ENCODE results near the gene PRICKLE1. TPM values are rescaled to one million over a fixed set of nuclear protein-coding genes. Genes with fewer than 3 reads are reported as not detected.

PRICKLE1 gene
- total and polyA plus RNA-seq, 2 donors (not counting 1 experiment from before 2014, with no cell fraction given): 6.3 to 21.6 TPM

DNA sequence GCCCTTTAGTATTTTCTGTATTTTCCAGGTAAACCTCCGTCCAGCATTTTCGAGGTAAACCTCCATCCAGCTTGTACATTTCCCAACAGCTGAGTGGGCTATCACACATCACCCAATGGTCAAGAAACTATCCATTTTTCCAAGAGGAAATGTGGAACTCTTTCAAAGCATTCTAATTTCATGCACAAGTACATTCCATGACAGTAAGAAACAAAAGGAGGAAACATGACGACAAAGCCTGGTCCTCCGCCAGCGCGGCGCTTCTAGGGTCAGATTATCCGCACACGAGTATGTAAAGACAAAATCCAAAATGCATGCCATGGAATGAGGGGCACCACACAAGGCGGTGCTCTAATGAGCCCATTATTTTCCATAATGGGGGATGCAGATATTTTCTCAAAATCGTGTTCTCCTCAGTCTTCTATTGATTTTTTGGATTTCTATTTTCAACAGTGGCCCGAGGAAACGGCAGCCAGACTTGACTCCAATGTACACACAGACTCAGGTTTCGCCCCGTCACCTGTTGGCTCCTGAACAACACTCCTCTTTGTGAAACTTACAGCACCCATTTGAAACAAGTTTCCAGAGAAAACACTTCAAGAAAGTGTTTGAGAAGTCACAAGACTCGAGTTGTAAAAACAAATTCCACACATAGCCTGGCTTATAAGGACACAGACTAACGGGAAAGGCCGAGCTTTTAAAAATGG is 107.4 kb downstream of the PRICKLE1 start:
- Mint-ChIP-seq H3K27ac (peak overlapping the region; percentile 94), H3K9me3 (ENCODE audit: insufficient read depth) (no peaks in the 10 kb centered on the region), H3K27me3 (no peaks in the 10 kb centered on the region), H3K4me3 (peak overlapping the region; percentile 97), H3K4me1 (peaks cover 60% of the 10 kb centered on the region)
- ChIA-PET POLR2A (interaction anchor here (0.6 to 3.5 kb wide), 3 partner anchors 13 to 30 kb away, joined by 3 to 39 read pairs (median 4); no protein-coding TSS in a partner anchor), CTCF (interaction anchor here (0.5 to 8.1 kb wide), 21 partner anchors 11 to 1204 kb away, joined by 3 to 111 read pairs (median 5); partner anchors contain the start of gene PRICKLE1)
- TF ChIP-seq, protein P1, sequence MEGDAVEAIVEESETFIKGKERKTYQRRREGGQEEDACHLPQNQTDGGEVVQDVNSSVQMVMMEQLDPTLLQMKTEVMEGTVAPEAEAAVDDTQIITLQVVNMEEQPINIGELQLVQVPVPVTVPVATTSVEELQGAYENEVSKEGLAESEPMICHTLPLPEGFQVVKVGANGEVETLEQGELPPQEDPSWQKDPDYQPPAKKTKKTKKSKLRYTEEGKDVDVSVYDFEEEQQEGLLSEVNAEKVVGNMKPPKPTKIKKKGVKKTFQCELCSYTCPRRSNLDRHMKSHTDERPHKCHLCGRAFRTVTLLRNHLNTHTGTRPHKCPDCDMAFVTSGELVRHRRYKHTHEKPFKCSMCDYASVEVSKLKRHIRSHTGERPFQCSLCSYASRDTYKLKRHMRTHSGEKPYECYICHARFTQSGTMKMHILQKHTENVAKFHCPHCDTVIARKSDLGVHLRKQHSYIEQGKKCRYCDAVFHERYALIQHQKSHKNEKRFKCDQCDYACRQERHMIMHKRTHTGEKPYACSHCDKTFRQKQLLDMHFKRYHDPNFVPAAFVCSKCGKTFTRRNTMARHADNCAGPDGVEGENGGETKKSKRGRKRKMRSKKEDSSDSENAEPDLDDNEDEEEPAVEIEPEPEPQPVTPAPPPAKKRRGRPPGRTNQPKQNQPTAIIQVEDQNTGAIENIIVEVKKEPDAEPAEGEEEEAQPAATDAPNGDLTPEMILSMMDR (IDR thresholded peaks at IDR 0.05): no peak
- no peak for TF ChIP-seq EZH2 (IDR thresholded peaks at IDR 0.05; ENCODE audit: borderline replicate concordance, insufficient read depth, low read depth, low read length, poor library complexity, severe bottlenecking)
- peaks cover 62% of the 10 kb centered on the region for H3K79me2 ChIP-seq (ENCODE audit: control insufficient read depth, insufficient read depth, low read length)
- peak overlapping the region; percentile 67 to 96 (median 94) for H3K4me3 ChIP-seq (ENCODE audit: control extremely low read depth in 1 of 5, extremely low read depth in 1 of 5, insufficient read depth in 1 of 5, low read depth in 2 of 5, low read length in 4 of 5)
- intact Hi-C loops (cut with micrococcal nuclease): loop anchor here (1.0 to 10.0 kb wide), 9 partner anchors 87 to 1403 kb away; partner anchors contain the start of genes IRAK4, PPHLN1, PRICKLE1 and PUS7L
- H4K20me1 ChIP-seq (ENCODE audit: control insufficient read depth, insufficient read depth, low read length, poor library complexity, severe bottlenecking): no peaks in the 10 kb centered on the region
- no peaks in the 10 kb centered on the region for H3K27me3 ChIP-seq (replicated peaks in 1 of 4; ENCODE audit: control extremely low read depth in 1 of 4, control insufficient read depth in 3 of 4, insufficient read depth in 4 of 4, low read length in 3 of 4)
- peak overlapping the region; percentile 93 for H2AFZ ChIP-seq (ENCODE audit: insufficient read depth, low read depth, low read length, poor library complexity, severe bottlenecking)
- H3K36me3 ChIP-seq (replicated peaks in 1 of 2; ENCODE audit: control extremely low read depth in 1 of 2, control insufficient read depth in 1 of 2, extremely low read depth in 1 of 2, insufficient read depth in 2 of 2, low read length in 1 of 2): no peaks in the 10 kb centered on the region
- ATAC-seq (ENCODE audit: low read depth) (no peak), DNase-seq (no peak)
- peak overlapping the region; percentile 25 to 82 for H3K27ac ChIP-seq (ENCODE audit: low read length in 2 of 2)
- H3K9me3 ChIP-seq (ENCODE audit: control extremely low read depth in 1 of 3, control insufficient read depth in 2 of 3, insufficient read depth in 1 of 3, low read length in 2 of 3): no peaks in the 10 kb centered on the region
- H3K4me2 ChIP-seq (replicated peaks; ENCODE audit: low read depth, low read length, poor library complexity, severe bottlenecking): peak overlapping the region; percentile 89
- H3K4me1 ChIP-seq (ENCODE audit: control insufficient read depth in 2 of 2, insufficient read depth in 2 of 2, low read length in 2 of 2): peaks cover 49 to 56% of the 10 kb centered on the region in 2 donors
- peak overlapping the region; percentile 92 for H3K9ac ChIP-seq (ENCODE audit: low read length)
- WGBS (ENCODE audit: insufficient coverage): 71% methylated on average over 17 of the region's 18 CpGs

DNA sequence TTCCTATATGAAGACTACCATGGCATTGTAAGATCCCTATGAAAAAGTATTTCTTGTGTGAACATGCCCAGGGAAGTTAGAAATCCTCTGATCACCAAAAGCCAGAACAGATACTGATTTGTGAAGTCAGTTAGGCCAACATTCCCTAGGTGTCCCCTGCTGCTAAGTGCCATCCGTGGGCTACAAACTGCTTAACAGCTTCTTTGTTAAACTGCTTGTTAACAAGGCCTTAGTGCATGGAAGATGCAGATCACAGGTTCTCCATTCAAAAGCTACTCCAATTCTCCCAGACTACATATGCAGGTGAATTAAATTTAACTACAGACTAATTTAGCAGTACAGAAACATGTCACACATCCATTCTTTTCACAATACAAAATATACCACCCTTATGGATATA is 108.2 kb downstream of the PRICKLE1 start:
- Histone ChIP-seq H3K4me1 (ENCODE audit: control insufficient read depth in 2 of 2, insufficient read depth in 2 of 2, low read length in 2 of 2) (peaks cover 52 to 56% of the 10 kb centered on the region in 2 donors), H2AFZ (ENCODE audit: insufficient read depth, low read depth, low read length, poor library complexity, severe bottlenecking) (no peak overlapping the region), H3K9me3 (ENCODE audit: control extremely low read depth in 1 of 3, control insufficient read depth in 2 of 3, insufficient read depth in 1 of 3, low read length in 2 of 3) (no peaks in the 10 kb centered on the region), H3K36me3 (replicated peaks in 1 of 2; ENCODE audit: control extremely low read depth in 1 of 2, control insufficient read depth in 1 of 2, extremely low read depth in 1 of 2, insufficient read depth in 2 of 2, low read length in 1 of 2) (no peaks in the 10 kb centered on the region), H3K9ac (ENCODE audit: low read length) (no peak overlapping the region), H3K4me2 (replicated peaks; ENCODE audit: low read depth, low read length, poor library complexity, severe bottlenecking) (peak overlapping the region; percentile 89), H4K20me1 (ENCODE audit: control insufficient read depth, insufficient read depth, low read length, poor library complexity, severe bottlenecking) (no peaks in the 10 kb centered on the region), H3K79me2 (ENCODE audit: control insufficient read depth, insufficient read depth, low read length) (peaks cover 69% of the 10 kb centered on the region), H3K4me3 (ENCODE audit: control extremely low read depth in 1 of 5, extremely low read depth in 1 of 5, insufficient read depth in 1 of 5, low read depth in 2 of 5, low read length in 4 of 5) (peak overlapping the region in 1 of 5 experiments; percentile 2), H3K27ac (ENCODE audit: low read length in 2 of 2) (no peak overlapping the region), H3K27me3 (replicated peaks in 1 of 4; ENCODE audit: control extremely low read depth in 1 of 4, control insufficient read depth in 3 of 4, insufficient read depth in 4 of 4, low read length in 3 of 4) (no peaks in the 10 kb centered on the region)
- no peaks in the 10 kb centered on the region for H3K9me3 Mint-ChIP-seq (ENCODE audit: insufficient read depth)
- peak overlapping the region; percentile 39 for H3K27ac Mint-ChIP-seq
- no peaks in the 10 kb centered on the region for H3K27me3 Mint-ChIP-seq
- POLR2A ChIA-PET: interaction anchor here (0.6 kb wide), 1 partner anchor 12 kb away, joined by 3 read pairs; no protein-coding TSS in a partner anchor
- DNase-seq: no peak
- 100% methylated on average over 1 of the region's 1 CpG for WGBS (ENCODE audit: insufficient coverage)
- no peak for ATAC-seq (ENCODE audit: low read depth)
- intact Hi-C loops (cut with micrococcal nuclease): loop anchor here (5.0 to 10.0 kb wide), 6 partner anchors 109 to 1403 kb away; partner anchors contain the start of genes IRAK4, PUS7L, TWF1 and YAF2
- peaks cover 61% of the 10 kb centered on the region for H3K4me1 Mint-ChIP-seq
- CTCF ChIA-PET: interaction anchor here (1.1 to 8.1 kb wide), 7 partner anchors 10 to 1203 kb away, joined by 3 to 111 read pairs (median 5); no protein-coding TSS in a partner anchor
- TF ChIP-seq, protein P1 (IDR thresholded peaks at IDR 0.05): no peak
- H3K4me3 Mint-ChIP-seq: peak overlapping the region; percentile 97
